ENCODE results near the gene SLFNL1.

Gene SLFNL1

GRCh38 chr1:41021526-41022308 is at the start of gene SLFNL1:
SLFNL1 (minus strand) TSS chr1:41021725; CDS start chr1:41020660, 1,065 bp downstream.
- H3K4me3 ChIP-seq (ENCODE audit: low read depth, low read length), result no peak within 1 kb of the TSS
- TF ChIP-seq CTCF (IDR thresholded peaks at IDR 0.05; ENCODE audit: low read depth, low read length), result peak; percentile 7
- in situ Hi-C loops (cut with HindIII; ENCODE audit: low sequenced_read_pairs), result no loop called here
- no peak for DNase-seq (ENCODE audit: low read depth, low spot score)

DNA sequence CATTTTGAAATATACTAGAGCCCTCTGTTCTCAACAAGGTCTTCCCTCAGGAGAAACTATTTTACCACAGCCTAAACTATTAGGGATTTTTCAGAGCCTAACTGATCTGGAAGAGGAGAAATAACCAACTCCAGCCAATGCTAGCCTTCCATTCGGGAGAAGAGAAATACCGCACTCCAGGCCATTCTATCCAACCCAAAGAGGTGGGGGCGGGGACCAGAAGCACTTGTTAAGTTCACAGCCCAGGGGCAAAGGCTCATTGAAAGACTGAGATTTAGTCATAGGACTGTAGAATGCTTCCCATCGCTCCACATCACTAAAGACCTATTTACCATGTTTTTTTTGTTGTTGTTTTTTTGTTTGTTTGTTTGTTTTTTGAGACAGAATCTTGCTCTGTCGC is 35.4 kb upstream of the SLFNL1 start:
- no peak overlapping the region for H3K4me3 ChIP-seq (ENCODE audit: low read depth, low read length)
- no peak for DNase-seq (ENCODE audit: low read depth, low spot score)
- no peak for TF ChIP-seq CTCF (IDR thresholded peaks at IDR 0.05; ENCODE audit: low read depth, low read length)
- in situ Hi-C loops (cut with HindIII; ENCODE audit: low sequenced_read_pairs), result no loop called here

DNA sequence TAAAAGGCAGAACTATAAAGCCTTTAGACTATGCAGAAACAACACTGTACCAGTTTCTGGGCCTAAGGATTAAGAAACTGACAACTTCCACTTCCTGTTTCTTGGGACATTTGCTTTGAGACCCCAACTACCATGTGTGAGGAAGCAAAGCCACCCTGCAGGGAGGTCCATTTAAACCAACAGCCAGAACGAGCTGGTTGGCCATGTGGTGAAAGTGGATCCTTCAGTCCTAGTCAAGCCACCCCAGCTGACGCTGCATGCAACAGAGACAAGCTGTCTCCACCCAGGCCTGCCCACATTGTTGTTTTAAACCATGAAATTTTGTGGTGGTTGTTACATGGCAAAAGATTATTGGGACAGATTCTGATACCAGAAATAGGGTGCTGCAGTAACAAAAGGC is 31.8 kb upstream of the SLFNL1 start:
- no peak for TF ChIP-seq CTCF (IDR thresholded peaks at IDR 0.05; ENCODE audit: low read depth, low read length)
- DNase-seq (ENCODE audit: low read depth, low spot score), result no peak
- H3K4me3 ChIP-seq (ENCODE audit: low read depth, low read length), result no peak overlapping the region
- in situ Hi-C loops (cut with HindIII; ENCODE audit: low sequenced_read_pairs), result no loop called here

GRCh38 chr1:41051022-41051421 is 29.5 kb upstream of the SLFNL1 start:
- H3K4me3 ChIP-seq (ENCODE audit: low read depth, low read length), result no peak overlapping the region
- no peak for TF ChIP-seq CTCF (IDR thresholded peaks at IDR 0.05; ENCODE audit: low read depth, low read length)
- no peak for DNase-seq (ENCODE audit: low read depth, low spot score)
- in situ Hi-C loops (cut with HindIII; ENCODE audit: low sequenced_read_pairs), result no loop called here

GRCh38 chr1:41048540-41048939 is 27.0 kb upstream of the SLFNL1 start:
- no peak for TF ChIP-seq CTCF (IDR thresholded peaks at IDR 0.05; ENCODE audit: low read depth, low read length)

DNA sequence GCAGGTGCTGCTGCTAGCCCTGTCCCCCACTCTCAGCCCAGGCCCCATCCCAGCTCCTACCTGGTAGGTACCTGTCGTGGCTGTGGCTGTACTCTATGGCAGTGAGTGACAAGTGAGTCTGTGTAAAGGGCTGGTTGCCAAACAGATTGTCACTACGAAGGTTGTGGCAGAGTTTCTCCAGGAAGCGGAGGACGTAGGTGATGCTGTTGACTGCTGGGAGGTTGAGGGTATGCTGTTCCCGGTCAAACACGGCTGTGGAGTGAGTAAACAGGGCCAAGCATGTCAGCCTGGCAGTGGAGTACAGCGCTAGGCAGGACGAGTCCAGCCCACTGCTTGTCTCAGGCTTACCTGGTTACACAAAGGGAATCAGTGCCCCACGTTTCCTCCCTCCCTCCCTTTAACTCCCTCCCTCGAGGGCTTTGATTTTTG is 24.8 kb upstream of the SLFNL1 start:
- no peak for TF ChIP-seq CTCF (IDR thresholded peaks at IDR 0.05; ENCODE audit: low read depth, low read length)
- no peak overlapping the region for H3K4me3 ChIP-seq (ENCODE audit: low read depth, low read length)
- in situ Hi-C loops (cut with HindIII; ENCODE audit: low sequenced_read_pairs), result no loop called here
- no peak for DNase-seq (ENCODE audit: low read depth, low spot score)

More at GRCh38 chr1:41048540-41048939, 27.0 kb upstream of the SLFNL1 start:
- no peak for DNase-seq (ENCODE audit: low read depth, low spot score)
- in situ Hi-C loops (cut with HindIII; ENCODE audit: low sequenced_read_pairs), result no loop called here
- no peak overlapping the region for H3K4me3 ChIP-seq (ENCODE audit: low read depth, low read length)

Data from astrocyte of the spinal cord (primary cell).